ENCODE data around the gene FBXL16. TPM values are rescaled to one million over a fixed set of nuclear protein-coding genes. Genes with fewer than 3 reads are reported as not detected.
"Not testable (repeated sequence)": the region's sequence is repeated elsewhere in the genome, so short reads cannot be mapped to it uniquely, and the experiment has no call there.

The FBXL16 gene
- total and polyA plus RNA-seq, 11 donors = 0.03 to 1.00 (median 0.59) TPM; not detected in 6

- peaks cover 0 to 4% (median 0%) of the 10 kb centered on the region in 9 donors for H3K36me3 ChIP-seq
- peaks cover 6 to 34% (median 17%) of the 10 kb centered on the region in 9 donors for H3K27me3 ChIP-seq
- 2 to 10% (median 5%) methylated on average over 2 to 108 of the region's 108 CpGs for WGBS, 4 donors
- H3K9me3 ChIP-seq = no peaks in the 10 kb centered on the region
- peaks cover 0 to 52% (median 28%) of the 10 kb centered on the region in 12 donors for H3K4me1 ChIP-seq
- peak within 1 kb of the TSS; percentile 62 to 93 (median 74) for H3K4me3 ChIP-seq
- DNase-seq (peak; percentile 94 to 96 (median 95)), ATAC-seq (peak; percentile 69 to 90 (median 85))
- H3K27ac ChIP-seq = peak within 1 kb of the TSS in 9 of 12 donors; percentile 18 to 58 (median 37)
- intact Hi-C loops (cut with DNase I) = loop anchor here in 6 of 10 donors (1.0 to 5.0 kb wide), 3 partner anchors 26 to 342 kb away; no protein-coding TSS in a partner anchor
- peak in 1 of 2 donors; percentile 42 for TF ChIP-seq POLR2A (IDR thresholded peaks at IDR 0.05)
- TF ChIP-seq CTCF (IDR thresholded peaks at IDR 0.05) = no peak
Observed at GRCh38 chr16:714558-715476, 9.2 kb upstream of the FBXL16 start, which contains the start of gene METRN. TSS of gene METRN (plus strand) at chr16:715118. CDS start at chr16:715290, 172 bp downstream.

- no peaks in the 10 kb centered on the region for H3K9me3 ChIP-seq
- H3K4me1 ChIP-seq = peaks cover 0 to 47% (median 21%) of the 10 kb centered on the region in 12 donors
- H3K27ac ChIP-seq = no peak overlapping the region
- H3K36me3 ChIP-seq = peaks cover 0 to 4% (median 0%) of the 10 kb centered on the region in 9 donors
- H3K27me3 ChIP-seq = peaks cover 10 to 36% (median 21%) of the 10 kb centered on the region in 9 donors
- intact Hi-C loops (cut with DNase I) = loop anchor here in 5 of 10 donors (1.0 to 5.0 kb wide), 3 partner anchors 27 to 343 kb away; no protein-coding TSS in a partner anchor
- peak overlapping the region in 5 of 12 donors; percentile 42 to 66 (median 43) for H3K4me3 ChIP-seq
- ATAC-seq (no peak), DNase-seq (no peak)
- 72 to 78% (median 74%) methylated on average over 11 of the region's 11 CpGs for WGBS, 4 donors
- TF ChIP-seq CTCF (IDR thresholded peaks at IDR 0.05) (no peak), POLR2A (IDR thresholded peaks at IDR 0.05) (no peak)
Observed at GRCh38 chr16:714079-714478, 8.5 kb upstream of the FBXL16 start.

- WGBS, 4 donors = 56 to 60% (median 57%) methylated on average over 13 of the region's 13 CpGs
- peak in 8 of 12 donors; percentile 11 to 38 (median 24) for TF ChIP-seq CTCF (IDR thresholded peaks at IDR 0.05)
- Histone ChIP-seq H3K27me3 (peaks cover 15 to 46% (median 30%) of the 10 kb centered on the region in 9 donors), H3K4me1 (peaks cover 0 to 47% (median 20%) of the 10 kb centered on the region in 12 donors)
- DNase-seq, H3K4me3 ChIP-seq, H3K36me3 ChIP-seq, H3K9me3 ChIP-seq, ATAC-seq, H3K27ac ChIP-seq: not testable (repeated sequence)
- intact Hi-C loops (cut with DNase I) = loop anchor here in 4 of 10 donors (5.0 kb wide), 2 partner anchors 35 to 345 kb away; no protein-coding TSS in a partner anchor
Observed at GRCh38 chr16:712740-713250, 7.2 kb upstream of the FBXL16 start.
